ENCODE data around the gene TCF7L2.
"Not testable (repeated sequence)": the region's sequence is repeated elsewhere in the genome, so short reads cannot be mapped to it uniquely, and the experiment has no call there.

TCF7L2 gene

GRCh38 chr10:113052076-113052830, 102.2 kb downstream of the TCF7L2 start:
- DNase-seq, result no peak

DNA sequence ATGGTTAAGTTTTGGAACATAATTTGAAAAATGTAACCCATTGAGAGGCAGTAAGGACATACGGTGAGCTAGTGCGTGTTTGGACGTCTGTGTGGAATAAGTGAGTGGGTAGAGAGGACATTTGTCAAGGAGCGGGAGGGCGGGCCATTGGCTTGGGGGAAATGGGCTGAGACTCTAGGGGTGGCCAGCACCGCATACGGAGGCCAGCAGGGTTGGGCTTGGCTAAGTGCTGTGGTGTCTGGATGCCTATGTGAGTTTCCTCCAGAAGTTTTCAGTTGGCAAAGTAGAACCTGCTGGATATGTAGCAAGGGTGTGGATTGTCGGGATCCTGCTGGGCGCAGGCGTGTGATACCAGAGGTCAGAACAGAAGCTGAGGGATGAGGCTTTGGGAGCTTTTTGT, 103.0 kb downstream of the TCF7L2 start:
- no peak for DNase-seq

- no peak for DNase-seq
These were observed 103.8 kb downstream of the TCF7L2 start for GRCh38 chr10:113053881-113054280.

- DNase-seq, result no peak
These were observed 105.4 kb downstream of the TCF7L2 start for GRCh38 chr10:113055458-113055857.

- DNase-seq, result no peak
These were observed 106.0 kb downstream of the TCF7L2 start for GRCh38 chr10:113056030-113056429.

DNA sequence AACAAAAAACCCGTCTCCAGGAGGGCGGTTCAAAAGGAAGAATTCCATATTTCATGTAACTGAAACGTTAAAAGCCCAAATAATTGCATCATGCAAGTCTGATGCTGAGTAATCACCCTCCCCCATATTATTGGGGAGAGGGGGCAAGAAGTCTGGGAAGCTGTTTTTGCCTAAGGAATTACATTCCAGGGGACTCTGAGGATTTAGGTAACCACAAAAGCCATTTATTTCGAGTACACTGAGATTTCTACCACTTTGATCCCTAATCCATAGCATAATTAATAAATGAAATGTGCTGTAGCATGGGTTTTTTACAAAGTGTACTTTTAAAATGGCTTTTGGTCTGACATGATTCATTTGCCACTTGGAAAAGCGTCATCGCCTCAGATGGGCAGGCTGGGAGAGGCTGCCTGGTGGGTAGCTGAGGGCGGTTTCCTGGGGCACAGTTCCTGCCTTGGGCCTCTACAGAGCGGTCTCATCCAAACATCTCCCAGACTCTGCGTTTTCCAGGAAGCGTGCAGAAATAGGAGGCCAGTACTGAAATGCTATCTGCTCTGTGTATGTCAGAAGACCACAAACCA, 106.5 kb downstream of the TCF7L2 start:
- DNase-seq, result peak; percentile 35

GRCh38 chr10:113057948-113058522, 108.0 kb downstream of the TCF7L2 start:
- DNase-seq, result peak; percentile 66

DNA sequence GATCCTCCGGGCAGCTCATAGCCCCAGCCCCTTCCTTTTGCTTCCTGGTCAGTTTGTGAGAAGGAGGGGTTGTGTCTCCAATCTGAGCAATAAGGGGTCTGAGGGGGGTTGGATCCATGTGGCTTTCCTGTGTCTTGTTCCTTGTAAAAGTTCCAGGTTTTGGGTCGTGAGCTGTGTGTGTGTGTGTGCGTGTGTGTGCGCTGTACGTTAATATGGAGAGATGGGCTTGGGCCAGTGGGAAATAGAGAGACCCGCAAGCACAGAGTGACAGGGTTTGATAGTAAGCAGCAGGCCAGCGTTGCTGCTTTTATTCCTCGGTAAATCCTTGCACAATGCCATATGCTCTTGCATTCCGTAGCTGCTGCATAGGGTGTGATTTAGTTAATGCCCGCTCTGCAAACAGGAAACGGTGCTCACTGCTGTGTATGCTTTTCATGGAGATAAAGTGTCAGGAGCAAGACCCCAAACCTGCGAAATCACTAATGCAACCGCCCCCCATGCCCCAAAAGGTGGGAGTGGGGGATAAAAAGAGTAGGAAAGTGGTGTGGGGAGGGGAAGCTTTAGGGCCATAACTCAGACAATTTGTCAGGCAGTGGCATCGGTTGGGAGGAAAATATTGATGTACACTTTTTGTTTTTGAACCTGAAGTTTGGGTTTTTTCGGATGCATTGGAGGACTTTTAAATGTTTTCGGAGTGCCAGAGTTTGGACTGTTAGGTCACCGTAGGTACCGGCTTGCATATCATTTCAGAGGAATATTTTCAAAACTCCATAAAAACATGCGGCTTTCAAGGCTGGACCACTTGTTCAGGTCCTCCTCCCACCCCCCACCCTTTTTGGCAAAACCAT, 108.7 kb downstream of the TCF7L2 start:
- peak; percentile 80 for DNase-seq

DNA sequence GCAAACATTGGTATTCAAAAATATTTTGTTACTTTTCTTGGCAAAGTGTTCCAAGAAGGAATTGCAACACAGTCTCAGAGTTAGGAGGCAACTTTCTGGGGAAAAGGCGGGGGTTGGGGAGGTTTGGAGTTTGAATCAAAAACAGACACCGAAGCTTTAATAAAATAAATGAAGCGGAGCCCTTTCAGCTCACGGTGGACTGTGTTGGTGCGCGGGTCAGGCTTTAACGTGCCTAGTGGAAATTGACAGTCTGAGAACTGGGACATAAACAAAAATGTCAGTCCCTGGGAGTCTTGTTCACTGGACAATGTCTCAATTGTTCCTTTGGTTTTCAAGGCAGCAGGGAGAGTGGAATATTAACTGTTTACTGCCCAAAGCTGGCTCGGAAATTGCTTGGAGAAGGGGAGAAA, 109.3 kb downstream of the TCF7L2 start:
- DNase-seq, result peak; percentile 88

DNA sequence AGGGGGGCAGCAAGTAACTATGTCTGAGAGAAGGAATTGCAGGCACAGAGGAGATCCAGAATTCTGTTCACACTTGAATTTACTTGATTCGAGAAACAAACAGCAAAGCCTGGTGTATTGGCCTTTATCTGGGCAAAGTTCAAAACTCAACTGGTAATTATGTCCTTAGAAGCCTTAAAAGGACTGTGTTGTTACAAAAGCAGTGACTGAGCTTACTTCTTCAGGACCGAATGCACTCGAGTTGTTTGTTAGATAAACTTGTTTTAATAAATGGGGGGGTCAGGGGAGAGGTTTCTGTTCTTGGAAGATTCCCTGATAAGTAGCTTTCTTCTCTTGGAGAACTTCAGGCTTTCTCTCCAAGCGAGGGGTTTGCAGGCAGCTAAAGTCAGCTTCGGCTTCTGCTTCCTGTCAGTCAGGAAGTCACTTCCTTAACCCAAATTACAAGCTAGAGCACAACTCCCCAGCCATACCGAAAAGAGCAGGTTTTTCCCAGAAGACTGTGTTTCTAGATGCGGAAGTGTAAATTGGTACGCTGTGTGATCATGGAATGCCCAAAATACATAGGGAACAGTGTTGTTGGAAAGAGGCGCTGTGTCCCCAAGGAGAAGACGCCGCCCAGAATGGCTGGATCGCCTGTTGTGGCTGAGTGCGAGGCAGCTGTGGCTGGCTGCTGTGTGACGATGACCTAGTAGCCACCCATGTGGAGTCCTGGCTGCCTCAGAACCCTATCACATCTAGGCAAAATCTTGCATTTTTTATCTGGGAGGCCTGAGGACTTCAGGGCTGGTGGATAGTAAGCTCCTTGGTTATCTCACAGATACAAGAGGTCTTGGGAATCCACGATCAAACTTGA, 110.4 kb downstream of the TCF7L2 start:
- peak; percentile 61 for DNase-seq

DNA sequence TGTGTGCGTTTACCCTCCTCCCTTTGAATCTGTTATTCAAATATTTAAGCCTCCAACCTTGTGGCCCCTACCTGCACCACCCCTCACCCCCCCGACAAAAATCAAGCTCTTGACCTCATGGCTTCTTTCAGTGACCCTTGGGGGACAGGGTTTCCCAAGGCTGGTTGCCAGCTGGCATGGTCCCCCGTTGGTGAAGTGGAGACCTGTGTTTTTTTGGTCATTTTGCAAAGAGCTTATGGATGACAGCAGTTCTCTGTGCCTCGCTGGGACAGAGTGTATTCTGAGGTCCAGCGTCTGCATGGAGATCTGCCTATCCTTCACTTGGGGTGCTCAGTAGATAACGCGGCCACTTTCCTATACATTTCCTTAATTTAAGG, 111.0 kb downstream of the TCF7L2 start:
- DNase-seq, result no peak

DNA sequence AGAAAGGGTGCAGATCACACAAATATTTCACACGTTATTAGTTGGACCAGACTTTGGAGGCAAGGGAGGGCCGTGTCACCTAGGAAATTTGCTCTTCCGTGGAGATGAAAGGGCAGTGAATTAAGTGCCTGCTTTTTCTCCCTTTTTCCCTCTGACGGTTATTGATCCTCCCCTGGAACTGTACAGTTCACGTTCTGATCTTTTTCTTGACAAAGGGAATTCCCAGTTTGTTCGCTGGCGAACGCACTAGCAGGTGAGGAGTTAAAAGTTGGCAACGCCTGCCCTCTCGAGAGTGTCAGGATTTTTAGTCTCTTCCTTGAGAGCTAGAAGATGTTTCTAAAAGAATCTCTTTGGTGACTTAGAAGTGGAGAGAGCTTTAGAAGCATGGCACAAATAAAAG, 111.5 kb downstream of the TCF7L2 start:
- no peak for DNase-seq

GRCh38 chr10:113063043-113063967, 113.3 kb downstream of the TCF7L2 start:
- no peak for DNase-seq

DNA sequence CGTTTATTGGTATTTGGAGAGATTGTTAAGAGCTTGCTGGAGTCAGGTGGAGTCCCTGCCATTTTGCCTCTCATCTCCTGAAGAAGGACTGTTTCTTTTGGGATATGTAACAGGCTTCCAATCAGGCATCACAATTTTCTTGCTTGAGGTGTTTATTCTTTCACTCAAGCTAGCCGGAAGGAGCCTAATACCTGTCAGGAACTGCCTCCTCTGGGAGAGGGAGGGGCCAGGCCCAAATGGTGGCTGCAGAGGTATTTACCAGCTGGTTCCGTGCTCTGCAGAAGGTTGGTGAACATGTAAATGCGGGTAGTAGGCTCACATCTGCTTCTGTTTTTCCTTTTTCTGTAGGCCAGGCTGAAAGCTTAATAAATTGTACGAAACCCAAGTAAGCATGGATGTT, 114.0 kb downstream of the TCF7L2 start:
- DNase-seq, result no peak

DNA sequence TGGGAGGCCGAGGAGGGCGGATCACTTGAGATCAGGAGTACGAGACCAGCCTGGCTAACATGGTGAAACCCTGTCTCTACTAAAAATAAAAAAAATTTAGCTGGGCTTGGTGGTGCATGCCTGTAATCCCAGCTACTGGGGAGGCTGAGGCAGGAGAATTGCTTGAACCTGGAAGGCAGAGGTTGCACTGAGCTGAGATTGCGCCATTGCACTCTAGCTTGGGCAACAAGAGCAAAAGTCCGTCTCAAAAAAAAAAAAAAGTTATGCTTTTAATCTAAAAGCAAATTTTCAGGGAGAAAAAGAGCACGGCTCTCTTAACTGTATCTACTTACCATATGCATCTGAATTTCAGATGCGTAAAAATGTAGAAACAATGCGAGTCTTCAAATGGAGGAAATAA, 116.1 kb downstream of the TCF7L2 start:
- not testable (repeated sequence) for DNase-seq

DNA sequence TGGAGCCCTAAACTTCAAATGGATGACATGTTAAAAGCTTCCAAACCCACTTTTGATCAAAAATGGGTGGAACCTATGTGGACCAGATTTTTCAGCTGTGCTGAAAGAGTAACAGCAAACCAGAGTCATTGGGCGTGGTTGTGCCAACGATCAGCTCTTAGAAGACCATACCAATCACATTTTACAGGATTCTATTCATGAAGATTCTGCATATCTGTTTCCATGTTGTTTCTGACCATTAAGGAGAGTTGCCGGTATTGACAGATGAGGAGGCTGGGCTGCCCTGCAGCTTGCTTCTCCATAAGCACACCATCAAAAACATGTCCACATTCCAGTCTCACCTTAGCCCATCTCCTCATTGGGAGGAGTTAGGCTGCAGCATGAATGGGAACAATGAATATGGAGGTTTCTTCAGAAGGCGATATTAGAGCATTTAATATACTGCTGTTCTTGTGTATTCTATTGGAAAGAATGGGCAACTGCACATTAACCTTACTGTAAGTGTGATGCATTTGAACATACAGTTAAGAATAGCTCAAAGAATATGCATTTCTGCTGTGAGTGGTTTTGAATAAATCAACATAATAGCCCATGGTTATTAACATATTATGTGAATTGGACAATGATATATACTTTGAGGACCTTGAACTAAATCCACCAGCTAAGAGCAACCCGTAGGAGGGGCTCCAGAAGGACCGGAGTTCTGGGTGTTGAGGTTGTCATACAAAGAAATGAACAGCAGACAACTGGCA, 116.7 kb downstream of the TCF7L2 start:
- DNase-seq, result no peak

- DNase-seq, result no peak
These were observed 117.5 kb downstream of the TCF7L2 start for GRCh38 chr10:113067501-113067900.

- no peak for DNase-seq
These were observed 118.3 kb downstream of the TCF7L2 start for GRCh38 chr10:113068178-113068890.

- DNase-seq, result no peak
These were observed 119.5 kb downstream of the TCF7L2 start for GRCh38 chr10:113069595-113069994.

- no peak for DNase-seq
These were observed 121.4 kb downstream of the TCF7L2 start for GRCh38 chr10:113071446-113071845.
